Smooth muscle cell (in vitro differentiated cells): Measurements from ENCODE around the gene SERP1. TPM values are rescaled to one million over a fixed set of nuclear protein-coding genes. Genes with fewer than 3 reads are reported as not detected.
"Not testable (repeated sequence)": the region's sequence is repeated elsewhere in the genome, so short reads cannot be mapped to it uniquely, and the experiment has no call there.

ENCODE experiments used
- DNase-seq: peaks from one replicate; lab custom pipeline; 2025; ENCODE audit not compliant: unreplicated experiment; lab: John Stamatoyannopoulos, UW
- H2AFZ ChIP-seq: fragments of 200-600 bp; sonication (generic); 2 replicates; pipeline ENCODE4 v1.6.0; 2016; ENCODE audit warnings: antibody characterized with exemption, low read depth, mild to moderate bottlenecking
- H3F3A ChIP-seq: fragments of 200-600 bp; sonication (generic); 2 replicates; pipeline ENCODE4 v1.6.0; 2017; ENCODE audit warnings: antibody characterized with exemption, low read depth
- H3K27ac ChIP-seq: fragments of 200-600 bp; sonication (generic); 2 replicates; pipeline ENCODE4 v1.5.1; 2016; ENCODE audit warnings: low read depth, mild to moderate bottlenecking
- H3K27me3 ChIP-seq: fragments of 200-600 bp; sonication (generic); 2 replicates; pipeline ENCODE4 v1.6.1; 2016; ENCODE audit warnings: low read depth, mild to moderate bottlenecking
- H3K36me3 ChIP-seq: fragments of 200-600 bp; sonication (generic); 2 replicates; pipeline ENCODE4 v1.5.1; 2016; ENCODE audit warnings: low read depth
- H3K4me1 ChIP-seq: fragments of 200-600 bp; sonication (generic); 2 replicates; pipeline ENCODE4 v1.5.1; 2016; ENCODE audit warnings: low read depth
- H3K4me2 ChIP-seq: fragments of 200-600 bp; sonication (generic); 2 replicates; pipeline ENCODE4 v1.6.0; 2016; ENCODE audit warnings: mild to moderate bottlenecking
- H3K4me3 ChIP-seq: fragments of 200-600 bp; sonication (generic); 2 replicates; pipeline ENCODE4 v1.5.1; 2016; ENCODE audit warnings: mild to moderate bottlenecking
- H3K79me2 ChIP-seq: fragments of 200-600 bp; sonication (generic); 2 replicates; pipeline ENCODE4 v1.6.0; 2016; ENCODE audit warnings: low read depth, mild to moderate bottlenecking
- H3K9ac ChIP-seq: fragments of 200-600 bp; sonication (generic); 2 replicates; pipeline ENCODE4 v1.6.0; 2016; ENCODE audit warnings: low read depth
- H3K9me3 ChIP-seq: fragments of 200-600 bp; sonication (generic); replicated peaks from 2 replicates; pipeline ENCODE4 v1.5.1; 2016; ENCODE audit warnings: low read depth
- H4K20me1 ChIP-seq: fragments of 200-600 bp; sonication (generic); 2 replicates; pipeline ENCODE4 v1.6.0; 2016; ENCODE audit warnings: low read depth
- CTCF ChIP-seq: fragments of 200-600 bp; sonication (generic); IDR thresholded peaks from 2 replicates; pipeline ENCODE4 v1.5.1; 2017; ENCODE audit warnings: borderline replicate concordance, mild to moderate bottlenecking, antibody characterized with exemption; ENCODE audit not compliant: insufficient read depth, poor library complexity, severe bottlenecking
- WGBS: methylation state at CpG from one replicate; pipeline ENCODE4 v1.1.7; 2016; ENCODE audit warnings: low lambda C conversion rate; 5-methylcytosine and 5-hydroxymethylcytosine counted together
- polyA plus RNA-seq: library from polyadenylated mRNA; unstranded; fragments of >200 nt; fragmentation: Nextera tagmentation; extraction: Ambion mirVana; gene quantifications from 2 replicates; pipeline ENCODE4 v1.2.1, GENCODE V29; 2016
- total RNA-seq: library from RNA; depleted of rRNA; stranded (reverse); fragments of >200 nt; gene quantifications from 2 replicates; pipeline ENCODE4 v1.2.3, GENCODE V29; 2014

Gene SERP1
- total and polyA plus RNA-seq, 2 experiments from 2014 or later: 247 to 268 TPM

GRCh38 chr3:150509780-150510179 lies 36.5 kb downstream of the SERP1 start:
- Histone ChIP-seq H3K79me2 (no peaks in the 10 kb centered on the region), H4K20me1 (no peaks in the 10 kb centered on the region), H2AFZ (no peak overlapping the region), H3K4me1 (no peaks in the 10 kb centered on the region), H3K36me3 (no peaks in the 10 kb centered on the region), H3K4me3 (no peak overlapping the region), H3K9me3 (no peaks in the 10 kb centered on the region), H3K27me3 (no peaks in the 10 kb centered on the region), H3K27ac (no peak overlapping the region), H3K4me2 (no peak overlapping the region), H3K9ac (no peak overlapping the region), H3F3A (no peaks in the 10 kb centered on the region)
- no peak for DNase-seq
- no peak for TF ChIP-seq CTCF
- 90% methylated on average over 2 of the region's 2 CpGs for WGBS

GRCh38 chr3:150508401-150508800 lies 37.9 kb downstream of the SERP1 start:
- DNase-seq: no peak
- no peaks in the 10 kb centered on the region for H3K79me2 ChIP-seq
- no peak overlapping the region for H3K27ac ChIP-seq
- no peaks in the 10 kb centered on the region for H3K4me1 ChIP-seq
- no peak overlapping the region for H2AFZ ChIP-seq
- no peaks in the 10 kb centered on the region for H3K36me3 ChIP-seq
- no peak overlapping the region for H3K4me2 ChIP-seq
- no peaks in the 10 kb centered on the region for H3K27me3 ChIP-seq
- H3F3A ChIP-seq: no peaks in the 10 kb centered on the region
- H3K9me3 ChIP-seq: no peaks in the 10 kb centered on the region
- H3K9ac ChIP-seq: no peak overlapping the region
- H3K4me3 ChIP-seq: no peak overlapping the region
- TF ChIP-seq CTCF: no peak
- H4K20me1 ChIP-seq: no peaks in the 10 kb centered on the region

- Histone ChIP-seq H3K4me2 (no peak overlapping the region), H3F3A (no peaks in the 10 kb centered on the region), H2AFZ (no peak overlapping the region), H3K4me1 (no peaks in the 10 kb centered on the region), H3K27me3 (no peaks in the 10 kb centered on the region), H3K79me2 (no peaks in the 10 kb centered on the region), H3K27ac (no peak overlapping the region), H3K4me3 (no peak overlapping the region), H4K20me1 (no peaks in the 10 kb centered on the region), H3K9me3 (no peaks in the 10 kb centered on the region), H3K36me3 (no peaks in the 10 kb centered on the region), H3K9ac (no peak overlapping the region)
- no peak for TF ChIP-seq CTCF
- WGBS: 92% methylated on average over 3 of the region's 3 CpGs
- no peak for DNase-seq
Observed at GRCh38 chr3:150504483-150504882, 41.8 kb downstream of the SERP1 start.

- Histone ChIP-seq H3K9ac (no peak overlapping the region), H3K27me3 (no peaks in the 10 kb centered on the region), H3K9me3 (no peaks in the 10 kb centered on the region), H3F3A (no peaks in the 10 kb centered on the region), H3K4me1 (no peaks in the 10 kb centered on the region), H3K27ac (no peak overlapping the region), H3K36me3 (no peaks in the 10 kb centered on the region), H3K79me2 (no peaks in the 10 kb centered on the region), H4K20me1 (no peaks in the 10 kb centered on the region), H3K4me2 (no peak overlapping the region), H3K4me3 (no peak overlapping the region), H2AFZ (no peak overlapping the region)
- TF ChIP-seq CTCF: no peak
- no peak for DNase-seq
- WGBS: 90% methylated on average over 5 of the region's 5 CpGs
Observed at GRCh38 chr3:150503402-150504099, 42.7 kb downstream of the SERP1 start.

GRCh38 chr3:150500960-150501359 lies 45.3 kb downstream of the SERP1 start:
- 100% methylated on average over 1 of the region's 1 CpG for WGBS
- not testable (repeated sequence) for H3K9me3 ChIP-seq, H3K27ac ChIP-seq, H4K20me1 ChIP-seq, DNase-seq, H3F3A ChIP-seq, H2AFZ ChIP-seq, H3K4me2 ChIP-seq, H3K9ac ChIP-seq, H3K27me3 ChIP-seq, H3K79me2 ChIP-seq, H3K4me3 ChIP-seq, H3K36me3 ChIP-seq, H3K4me1 ChIP-seq
